DND-41 (cell line): ENCODE measurements around the gene MIDN.

ENCODE experiments used
- CTCF ChIP-seq: IDR thresholded peaks from 2 replicates; pipeline ENCODE4 v1.5.1; 2012; ENCODE audit warnings: borderline replicate concordance, low read length, moderate library complexity, mild to moderate bottlenecking; ENCODE audit not compliant: poor library complexity, severe bottlenecking; ENCODE audit errors: extremely low read depth
- EZH2 ChIP-seq: IDR thresholded peaks from 3 replicates; pipeline ENCODE4 v1.6.1; 2012; ENCODE audit warnings: borderline replicate concordance, low read depth, mild to moderate bottlenecking, moderate library complexity, low read length, inconsistent platforms; ENCODE audit not compliant: severe bottlenecking

- TF ChIP-seq CTCF (no peak), EZH2 (no peak)
Observed at GRCh38 chr19:1245494-1246264, 2.7 kb upstream of the MIDN start.
